ENCODE data around the gene GPBP1.
A peak's percentile ranks its signal among the peaks of the same experiment; 100 is the strongest.

The GPBP1 gene

DNA sequence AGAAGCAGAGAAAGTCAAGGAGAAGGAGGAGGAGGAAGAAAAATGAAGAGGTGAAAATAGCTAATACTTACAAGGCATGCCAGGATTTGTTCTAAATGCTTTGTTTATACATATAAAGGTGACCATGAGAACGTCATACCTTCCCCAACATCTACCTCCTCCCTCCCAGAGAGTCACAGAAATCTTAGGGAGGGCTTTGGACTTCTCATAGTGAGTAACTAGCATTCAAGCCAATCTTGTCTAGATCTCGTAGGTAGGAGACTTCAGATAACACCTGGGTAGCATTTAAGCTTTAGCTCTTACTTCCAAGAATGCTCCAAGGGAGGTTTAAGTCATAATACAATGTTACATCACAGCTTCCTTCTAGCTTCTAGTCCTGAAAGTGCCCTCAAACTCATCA is 36.5 kb upstream of the GPBP1 start:
- Histone ChIP-seq H3K9me2 (ENCODE audit: low read depth, low read length) (no peaks in the 10 kb centered on the region), H3K9me3 (ENCODE audit: low read length) (no peaks in the 10 kb centered on the region), H3K36me3 (ENCODE audit: insufficient read depth, low read length) (no peaks in the 10 kb centered on the region), H3K79me2 (ENCODE audit: insufficient read depth, low read length) (no peaks in the 10 kb centered on the region), H3K9ac (ENCODE audit: low read length) (no peak overlapping the region), H3K4me2 (ENCODE audit: low read length) (peak overlapping the region; percentile 54), H3K4me1 (ENCODE audit: insufficient read depth, low read length, severe bottlenecking) (peaks cover 5% of the 10 kb centered on the region), H3F3A (ENCODE audit: insufficient read depth, low read length) (no peaks in the 10 kb centered on the region), H3K27ac (ENCODE audit: low read depth, low read length, poor library complexity, severe bottlenecking) (no peak overlapping the region), H3K4me3 (ENCODE audit: low read depth, low read length, poor library complexity, severe bottlenecking) (peak overlapping the region; percentile 36), H2AFZ (ENCODE audit: low read length) (no peak overlapping the region), H3K27me3 (ENCODE audit: insufficient read depth, low read length) (no peaks in the 10 kb centered on the region), H4K20me1 (ENCODE audit: insufficient read depth, low read length) (no peaks in the 10 kb centered on the region)
- no peak for TF ChIP-seq EZH2 (IDR thresholded peaks at IDR 0.05; ENCODE audit: borderline replicate concordance, low read length)
- TF ChIP-seq, protein P1, sequence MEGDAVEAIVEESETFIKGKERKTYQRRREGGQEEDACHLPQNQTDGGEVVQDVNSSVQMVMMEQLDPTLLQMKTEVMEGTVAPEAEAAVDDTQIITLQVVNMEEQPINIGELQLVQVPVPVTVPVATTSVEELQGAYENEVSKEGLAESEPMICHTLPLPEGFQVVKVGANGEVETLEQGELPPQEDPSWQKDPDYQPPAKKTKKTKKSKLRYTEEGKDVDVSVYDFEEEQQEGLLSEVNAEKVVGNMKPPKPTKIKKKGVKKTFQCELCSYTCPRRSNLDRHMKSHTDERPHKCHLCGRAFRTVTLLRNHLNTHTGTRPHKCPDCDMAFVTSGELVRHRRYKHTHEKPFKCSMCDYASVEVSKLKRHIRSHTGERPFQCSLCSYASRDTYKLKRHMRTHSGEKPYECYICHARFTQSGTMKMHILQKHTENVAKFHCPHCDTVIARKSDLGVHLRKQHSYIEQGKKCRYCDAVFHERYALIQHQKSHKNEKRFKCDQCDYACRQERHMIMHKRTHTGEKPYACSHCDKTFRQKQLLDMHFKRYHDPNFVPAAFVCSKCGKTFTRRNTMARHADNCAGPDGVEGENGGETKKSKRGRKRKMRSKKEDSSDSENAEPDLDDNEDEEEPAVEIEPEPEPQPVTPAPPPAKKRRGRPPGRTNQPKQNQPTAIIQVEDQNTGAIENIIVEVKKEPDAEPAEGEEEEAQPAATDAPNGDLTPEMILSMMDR (IDR thresholded peaks at IDR 0.05; ENCODE audit: low read length): no peak

DNA sequence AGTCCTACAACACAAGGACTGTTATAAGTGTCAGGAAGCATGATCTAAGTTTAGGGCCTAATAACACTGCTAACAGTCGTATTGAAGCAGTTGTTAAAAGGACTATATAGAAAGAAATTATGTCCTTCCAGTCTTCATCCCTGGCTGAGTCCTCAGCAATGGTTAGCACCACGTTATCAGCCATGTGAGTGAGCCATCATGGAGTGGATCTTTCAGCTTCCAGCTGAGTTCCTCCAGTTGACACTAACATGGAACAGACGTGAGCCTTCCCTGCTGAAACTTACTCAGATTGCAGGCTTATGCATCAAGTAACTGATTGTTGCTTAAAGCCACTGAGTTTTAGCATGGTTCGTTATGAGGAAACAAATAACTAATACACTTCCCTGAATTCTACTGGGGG is 21.5 kb upstream of the GPBP1 start:
- no peak for TF ChIP-seq EZH2 (IDR thresholded peaks at IDR 0.05; ENCODE audit: borderline replicate concordance, low read length)
- TF ChIP-seq, protein P1 (IDR thresholded peaks at IDR 0.05; ENCODE audit: low read length): no peak
- H3K79me2 ChIP-seq (ENCODE audit: insufficient read depth, low read length): no peaks in the 10 kb centered on the region
- H4K20me1 ChIP-seq (ENCODE audit: insufficient read depth, low read length): no peaks in the 10 kb centered on the region
- H3K4me1 ChIP-seq (ENCODE audit: insufficient read depth, low read length, severe bottlenecking): no peaks in the 10 kb centered on the region
- no peaks in the 10 kb centered on the region for H3K27me3 ChIP-seq (ENCODE audit: insufficient read depth, low read length)
- H3K27ac ChIP-seq (ENCODE audit: low read depth, low read length, poor library complexity, severe bottlenecking): no peak overlapping the region
- no peak overlapping the region for H3K9ac ChIP-seq (ENCODE audit: low read length)
- H3F3A ChIP-seq (ENCODE audit: insufficient read depth, low read length): no peaks in the 10 kb centered on the region
- no peak overlapping the region for H3K4me3 ChIP-seq (ENCODE audit: low read depth, low read length, poor library complexity, severe bottlenecking)
- H3K36me3 ChIP-seq (ENCODE audit: insufficient read depth, low read length): no peaks in the 10 kb centered on the region
- H3K4me2 ChIP-seq (ENCODE audit: low read length): no peak overlapping the region
- H2AFZ ChIP-seq (ENCODE audit: low read length): no peak overlapping the region
- no peaks in the 10 kb centered on the region for H3K9me2 ChIP-seq (ENCODE audit: low read depth, low read length)
- H3K9me3 ChIP-seq (ENCODE audit: low read length): peaks cover 3% of the 10 kb centered on the region; the same call in 1 of the 2 replicates

DNA sequence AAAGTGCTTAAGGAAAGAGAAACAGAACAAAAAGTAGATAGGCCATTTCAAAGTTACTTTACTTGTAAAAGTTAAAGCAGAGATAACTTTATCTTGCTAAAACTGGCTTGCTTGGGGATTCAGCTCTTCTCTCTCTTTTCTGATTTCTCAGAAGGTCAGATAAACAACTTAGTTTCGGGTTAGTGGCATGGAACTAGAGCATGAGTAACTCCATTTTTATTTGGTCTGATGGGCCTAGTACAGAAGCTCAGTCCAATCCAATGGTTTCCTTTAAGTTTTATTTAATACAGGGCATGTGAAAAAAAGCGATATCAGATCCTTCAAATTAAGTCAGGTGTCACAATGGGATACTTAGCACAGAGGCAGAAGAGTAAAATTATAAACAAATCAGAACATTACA is 18.8 kb upstream of the GPBP1 start:
- Histone ChIP-seq H3K9me3 (ENCODE audit: low read length) (peaks cover 6% of the 10 kb centered on the region), H4K20me1 (ENCODE audit: insufficient read depth, low read length) (no peaks in the 10 kb centered on the region), H3K9ac (ENCODE audit: low read length) (no peak overlapping the region), H3K36me3 (ENCODE audit: insufficient read depth, low read length) (no peaks in the 10 kb centered on the region), H3K27ac (ENCODE audit: low read depth, low read length, poor library complexity, severe bottlenecking) (no peak overlapping the region), H3F3A (ENCODE audit: insufficient read depth, low read length) (no peaks in the 10 kb centered on the region), H3K4me1 (ENCODE audit: insufficient read depth, low read length, severe bottlenecking) (no peaks in the 10 kb centered on the region), H3K27me3 (ENCODE audit: insufficient read depth, low read length) (peaks cover 4% of the 10 kb centered on the region; the same call in 1 of the 2 replicates), H3K4me3 (ENCODE audit: low read depth, low read length, poor library complexity, severe bottlenecking) (no peak overlapping the region), H3K4me2 (ENCODE audit: low read length) (no peak overlapping the region), H3K79me2 (ENCODE audit: insufficient read depth, low read length) (no peaks in the 10 kb centered on the region), H2AFZ (ENCODE audit: low read length) (no peak overlapping the region), H3K9me2 (ENCODE audit: low read depth, low read length) (no peaks in the 10 kb centered on the region)
- TF ChIP-seq, protein P1 (IDR thresholded peaks at IDR 0.05; ENCODE audit: low read length): no peak
- no peak for TF ChIP-seq EZH2 (IDR thresholded peaks at IDR 0.05; ENCODE audit: borderline replicate concordance, low read length)

Measured in OCI-LY1 (cell line).